MM.1S (cell line): ENCODE data around the gene RYK.

Source experiments
- DNase-seq: peaks from one replicate; pipeline ENCODE4 v3.0.0-alpha.2; 2015
- H2AFZ ChIP-seq: fragments of 300-600 bp; sonication (generic); 2 replicates; pipeline ENCODE4 v1.6.0; 2016; ENCODE audit warnings: antibody characterized with exemption, low read length
- H3F3A ChIP-seq: fragments of 300-600 bp; sonication (generic); 2 replicates; pipeline ENCODE4 v1.6.1; 2016; ENCODE audit warnings: mild to moderate bottlenecking, antibody characterized with exemption, low read length, moderate library complexity, mixed read lengths; ENCODE audit not compliant: insufficient read depth
- H3K27ac ChIP-seq: fragments of 300-600 bp; sonication (generic); 2 replicates; pipeline ENCODE4 v1.5.1; 2016; ENCODE audit warnings: mild to moderate bottlenecking, low read length
- H3K27me3 ChIP-seq: fragments of 300-600 bp; sonication (generic); replicated peaks from 2 replicates; pipeline ENCODE4 v1.6.0; 2016; ENCODE audit warnings: low read length; ENCODE audit not compliant: insufficient read depth
- H3K36me3 ChIP-seq: fragments of 300-600 bp; sonication (generic); replicated peaks from 2 replicates; pipeline ENCODE4 v1.6.1; 2016; ENCODE audit warnings: mild to moderate bottlenecking, low read length, mixed read lengths; ENCODE audit not compliant: insufficient read depth
- H3K4me1 ChIP-seq: fragments of 300-600 bp; sonication (generic); 2 replicates; pipeline ENCODE4 v1.6.1; 2016; ENCODE audit warnings: low read length, mixed read lengths
- H3K4me2 ChIP-seq: fragments of 300-600 bp; sonication (generic); 2 replicates; pipeline ENCODE4 v1.6.0; 2016; ENCODE audit warnings: low read depth, low read length
- H3K4me3 ChIP-seq: fragments of 300-600 bp; sonication (generic); 2 replicates; pipeline ENCODE4 v1.5.1; 2016; ENCODE audit warnings: low read length, mixed read lengths
- H3K79me2 ChIP-seq: fragments of 300-600 bp; sonication (generic); 2 replicates; pipeline ENCODE4 v1.6.1; 2016; ENCODE audit warnings: mixed run types, low read length, mixed read lengths
- H3K9ac ChIP-seq: fragments of 300-600 bp; sonication (generic); 2 replicates; pipeline ENCODE4 v1.6.1; 2016; ENCODE audit warnings: low read length, mixed read lengths
- H3K9me2 ChIP-seq: fragments of 300-600 bp; sonication (generic); replicated peaks from 2 replicates; pipeline ENCODE4 v1.6.1; 2016; ENCODE audit warnings: mild to moderate bottlenecking, low read length, mixed read lengths; ENCODE audit not compliant: insufficient read depth
- H3K9me3 ChIP-seq: fragments of 300-600 bp; sonication (generic); replicated peaks from 2 replicates; pipeline ENCODE4 v1.6.1; 2016; ENCODE audit warnings: mild to moderate bottlenecking, low read length, mixed read lengths; ENCODE audit not compliant: insufficient read depth
- H4K20me1 ChIP-seq: fragments of 300-600 bp; sonication (generic); 2 replicates; pipeline ENCODE4 v1.6.1; 2016; ENCODE audit warnings: mild to moderate bottlenecking, low read length, moderate library complexity, mixed read lengths; ENCODE audit not compliant: insufficient read depth
- EZH2 ChIP-seq: fragments of 300-600 bp; sonication (generic); optimal IDR thresholded peaks from 2 replicates; pipeline ENCODE3; 2017; ENCODE audit warnings: low read depth, mild to moderate bottlenecking, antibody characterized with exemption, low read length, mixed read lengths
- EZH2phosphoT487 ChIP-seq: fragments of 300-600 bp; sonication (generic); IDR thresholded peaks from 2 replicates; pipeline ENCODE4 v1.6.1; 2018; ENCODE audit warnings: antibody characterized with exemption, low read length
- TF ChIP-seq, protein P1 (sequence below): fragments of 300-600 bp; sonication (generic); IDR thresholded peaks from 2 replicates; pipeline ENCODE4 v1.5.1; 2016; ENCODE audit warnings: antibody characterized with exemption, low read length, mixed read lengths

RYK gene

DNA sequence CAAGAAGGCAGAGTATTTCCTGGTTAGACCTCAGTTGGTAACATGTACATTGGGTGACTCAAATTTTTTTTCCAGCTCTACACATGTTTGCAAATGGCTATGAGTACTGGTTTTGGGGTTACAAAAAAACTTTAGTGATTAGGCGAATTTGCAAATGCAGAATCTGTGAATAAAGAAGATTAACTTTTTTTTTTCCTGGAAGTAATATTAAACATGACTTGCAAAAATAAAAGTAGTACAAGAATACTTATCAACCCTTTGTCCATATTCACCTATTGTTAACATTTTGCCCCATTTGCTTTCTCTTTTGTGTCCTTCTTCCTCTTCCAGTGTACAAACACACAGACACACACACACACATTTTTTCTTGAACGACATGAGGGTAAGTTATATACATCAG is 47.6 kb upstream of the RYK start:
- TF ChIP-seq EZH2phosphoT487 = no peak
- TF ChIP-seq EZH2 = no peak
- TF ChIP-seq, protein P1, sequence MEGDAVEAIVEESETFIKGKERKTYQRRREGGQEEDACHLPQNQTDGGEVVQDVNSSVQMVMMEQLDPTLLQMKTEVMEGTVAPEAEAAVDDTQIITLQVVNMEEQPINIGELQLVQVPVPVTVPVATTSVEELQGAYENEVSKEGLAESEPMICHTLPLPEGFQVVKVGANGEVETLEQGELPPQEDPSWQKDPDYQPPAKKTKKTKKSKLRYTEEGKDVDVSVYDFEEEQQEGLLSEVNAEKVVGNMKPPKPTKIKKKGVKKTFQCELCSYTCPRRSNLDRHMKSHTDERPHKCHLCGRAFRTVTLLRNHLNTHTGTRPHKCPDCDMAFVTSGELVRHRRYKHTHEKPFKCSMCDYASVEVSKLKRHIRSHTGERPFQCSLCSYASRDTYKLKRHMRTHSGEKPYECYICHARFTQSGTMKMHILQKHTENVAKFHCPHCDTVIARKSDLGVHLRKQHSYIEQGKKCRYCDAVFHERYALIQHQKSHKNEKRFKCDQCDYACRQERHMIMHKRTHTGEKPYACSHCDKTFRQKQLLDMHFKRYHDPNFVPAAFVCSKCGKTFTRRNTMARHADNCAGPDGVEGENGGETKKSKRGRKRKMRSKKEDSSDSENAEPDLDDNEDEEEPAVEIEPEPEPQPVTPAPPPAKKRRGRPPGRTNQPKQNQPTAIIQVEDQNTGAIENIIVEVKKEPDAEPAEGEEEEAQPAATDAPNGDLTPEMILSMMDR = no peak
- no peak overlapping the region for H3K9ac ChIP-seq
- peaks cover 15% of the 10 kb centered on the region for H3K4me1 ChIP-seq
- H3F3A ChIP-seq = peaks cover 14% of the 10 kb centered on the region
- H3K9me3 ChIP-seq = no peaks in the 10 kb centered on the region
- no peak overlapping the region for H3K4me3 ChIP-seq
- no peaks in the 10 kb centered on the region for H3K9me2 ChIP-seq
- no peaks in the 10 kb centered on the region for H3K36me3 ChIP-seq
- peaks cover 4% of the 10 kb centered on the region; the same call in 1 of the 2 replicates for H4K20me1 ChIP-seq
- no peaks in the 10 kb centered on the region for H3K79me2 ChIP-seq
- no peak overlapping the region for H2AFZ ChIP-seq
- peaks cover 87% of the 10 kb centered on the region for H3K27me3 ChIP-seq
- H3K4me2 ChIP-seq = no peak overlapping the region
- no peak overlapping the region for H3K27ac ChIP-seq
- peak; percentile 2 for DNase-seq

DNA sequence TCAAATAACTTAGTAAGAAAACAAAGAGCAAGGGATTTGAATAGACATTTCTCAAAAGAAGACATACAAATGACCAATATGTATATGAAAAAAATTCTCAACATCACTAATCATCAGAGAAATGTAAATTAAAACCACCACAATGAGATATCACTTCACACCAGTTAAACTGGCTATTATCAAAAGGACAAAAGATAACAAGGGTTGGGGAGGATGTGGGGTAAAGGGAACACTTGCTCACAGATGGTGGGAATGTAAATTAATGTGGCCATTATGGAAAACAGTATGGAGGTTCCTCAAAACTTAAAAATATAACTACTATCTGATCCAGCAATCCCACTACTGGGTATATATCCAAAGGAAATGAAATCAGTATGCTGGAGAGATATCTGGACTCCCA is 46.0 kb upstream of the RYK start:
- TF ChIP-seq, protein P1 = no peak
- TF ChIP-seq EZH2 (no peak), EZH2phosphoT487 (no peak)
- H3K4me1 ChIP-seq = peaks cover 15% of the 10 kb centered on the region
- no peak overlapping the region for H3K4me2 ChIP-seq
- no peak overlapping the region for H3K4me3 ChIP-seq
- H2AFZ ChIP-seq = no peak overlapping the region
- H3F3A ChIP-seq = peaks cover 14% of the 10 kb centered on the region
- peaks cover 81% of the 10 kb centered on the region for H3K27me3 ChIP-seq
- no peaks in the 10 kb centered on the region for H3K79me2 ChIP-seq
- no peak for DNase-seq
- no peaks in the 10 kb centered on the region for H3K9me2 ChIP-seq
- H3K27ac ChIP-seq = no peak overlapping the region
- peaks cover 4% of the 10 kb centered on the region; the same call in 1 of the 2 replicates for H4K20me1 ChIP-seq
- H3K9me3 ChIP-seq = no peaks in the 10 kb centered on the region
- H3K9ac ChIP-seq = no peak overlapping the region
- H3K36me3 ChIP-seq = no peaks in the 10 kb centered on the region

DNA sequence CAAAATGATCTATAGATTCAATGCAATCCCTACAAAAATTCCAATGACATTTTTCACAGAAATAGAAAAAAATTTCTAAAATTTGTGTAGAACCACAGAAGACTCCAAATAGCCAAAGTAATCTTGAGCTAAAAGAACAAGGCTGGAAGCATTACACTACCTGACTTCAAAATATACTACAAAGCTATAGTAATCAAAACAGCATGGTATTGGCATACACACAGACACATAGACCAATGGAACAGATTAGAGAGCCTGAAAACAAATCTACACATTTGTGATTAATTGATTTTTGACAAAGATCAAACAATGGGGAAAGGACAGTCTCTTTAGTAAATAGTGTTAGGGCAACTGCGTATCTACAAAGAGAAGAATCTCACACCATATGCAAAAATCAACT is 45.3 kb upstream of the RYK start:
- Histone ChIP-seq H3K4me1 (peaks cover 15% of the 10 kb centered on the region), H4K20me1 (peaks cover 4% of the 10 kb centered on the region; the same call in 1 of the 2 replicates), H3K4me3 (no peak overlapping the region), H3K9me3 (no peaks in the 10 kb centered on the region), H3K79me2 (no peaks in the 10 kb centered on the region), H3K9ac (no peak overlapping the region), H3K9me2 (no peaks in the 10 kb centered on the region), H3K36me3 (no peaks in the 10 kb centered on the region), H3K27ac (no peak overlapping the region), H3K27me3 (peaks cover 82% of the 10 kb centered on the region), H3F3A (peaks cover 14% of the 10 kb centered on the region), H2AFZ (no peak overlapping the region), H3K4me2 (no peak overlapping the region)
- no peak for DNase-seq
- TF ChIP-seq, protein P1 = no peak
- TF ChIP-seq EZH2phosphoT487 = no peak; the same call in 1 of the 2 replicates
